IPS DF 6.9 (cell line): ENCODE results near the gene ACBD7.

Experiments
- DNase-seq: peaks from one replicate; pipeline ENCODE4 v3.0.0-alpha.2; 2013; ENCODE audit warnings: low read depth, low spot score
- H3K27ac ChIP-seq: one replicate; pipeline ENCODE4 v1.5.1; 2013; ENCODE audit warnings: low read length, control low read depth
- H3K27me3 ChIP-seq: 2 replicates; pipeline ENCODE4 v1.6.1; 2013; ENCODE audit warnings: mild to moderate bottlenecking, low read length; ENCODE audit not compliant: control insufficient read depth, insufficient read depth
- H3K36me3 ChIP-seq: 2 replicates; pipeline ENCODE4 v1.6.1; 2013; ENCODE audit warnings: low read length; ENCODE audit not compliant: control insufficient read depth, insufficient read depth
- H3K4me1 ChIP-seq: 2 replicates; pipeline ENCODE4 v1.6.1; 2013; ENCODE audit warnings: low read length; ENCODE audit not compliant: control insufficient read depth, insufficient read depth
- H3K4me3 ChIP-seq: 2 replicates; pipeline ENCODE4 v1.5.1; 2013; ENCODE audit warnings: mild to moderate bottlenecking, low read length
- H3K9me3 ChIP-seq: 2 replicates; pipeline ENCODE4 v1.6.1; 2013; ENCODE audit warnings: low read length, inconsistent platforms; ENCODE audit not compliant: control insufficient read depth, insufficient read depth
- WGBS: extraction: QIAGEN DNeasy Blood & Tissue Kit; methylation state at CpG from one replicate; pipeline ENCODE4 v1.1.7; 2013; ENCODE audit warnings: mixed read lengths, missing lambda C conversion rate; ENCODE audit not compliant: insufficient read length, insufficient coverage; 5-methylcytosine and 5-hydroxymethylcytosine counted together

Gene ACBD7

DNA sequence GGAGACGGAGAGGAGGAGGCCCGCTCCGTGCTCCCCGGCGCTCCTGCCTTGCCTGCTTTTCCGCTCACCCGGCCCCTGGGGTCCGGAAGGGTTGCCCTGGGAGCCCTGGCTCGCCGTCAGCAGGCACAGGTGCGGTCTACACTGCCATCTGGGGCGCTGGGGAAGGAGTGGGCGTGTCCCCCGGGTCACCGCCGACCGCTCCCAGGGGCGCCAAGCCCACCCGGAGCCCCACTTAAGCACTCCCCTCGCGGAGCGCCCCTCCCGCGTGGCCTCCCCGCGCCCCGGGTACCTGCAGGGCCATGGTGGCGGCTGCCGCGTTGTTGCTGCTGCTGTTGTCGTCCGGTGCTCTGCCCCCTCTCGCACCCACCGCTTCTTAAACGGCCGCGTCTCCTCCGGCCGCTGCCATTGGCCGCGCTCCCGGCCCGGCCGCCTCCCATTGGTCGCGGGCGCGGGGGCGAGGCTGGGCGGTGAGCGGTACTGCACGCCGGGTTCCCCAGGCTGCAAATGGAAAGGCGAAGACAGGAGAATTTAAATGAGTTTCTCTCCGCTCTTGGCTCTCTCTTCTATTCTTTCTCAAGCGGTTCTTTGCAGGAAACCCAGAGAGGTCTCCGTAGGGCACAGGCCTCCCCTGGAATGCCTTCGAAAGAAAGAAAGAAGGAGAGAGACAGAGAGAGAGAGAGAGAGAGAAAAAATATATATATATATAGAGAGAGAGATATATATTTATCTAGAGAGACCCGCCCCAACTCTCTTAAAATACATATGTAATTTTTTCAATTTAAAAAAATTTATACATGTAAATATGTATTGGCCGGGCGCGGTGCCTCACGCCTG lies at the start of gene ACBD7:
TSS of gene ACBD7 (minus strand) at position 349 of the 834 bp plus-strand sequence. CDS start at position 301, 48 bp downstream.
- no peak within 1 kb of the TSS for H3K27ac ChIP-seq
- H3K27me3 ChIP-seq = no peaks in the 10 kb centered on the region
- H3K4me3 ChIP-seq = peak within 1 kb of the TSS; percentile 68; the same call in 1 of the 2 replicates
- DNase-seq = no peak
- no peaks in the 10 kb centered on the region for H3K9me3 ChIP-seq
- WGBS = no CpG with 5 or more reads among the region's 63 CpGs
- no peaks in the 10 kb centered on the region for H3K4me1 ChIP-seq
- no peaks in the 10 kb centered on the region for H3K36me3 ChIP-seq

DNA sequence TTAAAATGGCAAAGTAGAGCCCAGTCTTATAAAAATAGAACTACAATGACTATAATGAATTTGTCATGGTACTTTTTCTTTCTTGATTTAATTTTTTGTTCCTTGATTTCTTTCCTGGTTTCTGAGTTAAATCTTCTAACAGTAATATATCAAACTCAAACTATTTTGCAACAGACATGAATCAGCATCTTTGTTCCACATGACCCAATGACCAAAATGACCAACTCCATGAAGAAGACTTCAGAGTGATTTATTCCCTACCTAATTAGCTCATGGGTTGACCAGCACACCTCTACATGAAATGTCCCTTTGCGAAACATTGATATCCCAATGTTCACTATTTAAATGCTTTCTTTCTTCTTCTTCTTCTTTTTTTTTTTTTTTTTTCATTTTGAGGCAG lies 49.1 kb upstream of the ACBD7 start:
- no peak for DNase-seq
- H3K36me3 ChIP-seq = peaks cover 5% of the 10 kb centered on the region; the same call in 1 of the 2 replicates
- H3K4me1 ChIP-seq = no peaks in the 10 kb centered on the region
- H3K27me3 ChIP-seq = no peaks in the 10 kb centered on the region; the same call in 1 of the 2 replicates
- no CpG with 5 or more reads among the region's 1 CpG for WGBS
- no peak overlapping the region for H3K27ac ChIP-seq
- H3K4me3 ChIP-seq = no peak overlapping the region
- H3K9me3 ChIP-seq = no peaks in the 10 kb centered on the region

DNA sequence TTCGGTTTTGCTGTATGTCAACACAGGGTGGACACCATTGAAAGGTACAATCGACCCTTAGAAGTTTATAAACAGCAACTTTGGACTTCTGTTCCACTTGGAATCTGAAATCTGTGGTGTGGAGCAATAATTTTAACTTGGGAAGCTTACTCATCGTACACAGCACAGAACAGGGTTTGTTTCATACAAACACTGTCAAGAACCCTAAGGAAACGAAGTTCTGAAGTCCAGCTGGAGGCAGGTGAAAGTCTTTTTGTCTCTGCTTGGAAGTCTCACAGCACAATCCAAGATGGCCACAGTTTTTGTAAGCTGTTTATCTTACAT lies 48.4 kb upstream of the ACBD7 start:
- WGBS = no CpG with 5 or more reads among the region's 4 CpGs

DNA sequence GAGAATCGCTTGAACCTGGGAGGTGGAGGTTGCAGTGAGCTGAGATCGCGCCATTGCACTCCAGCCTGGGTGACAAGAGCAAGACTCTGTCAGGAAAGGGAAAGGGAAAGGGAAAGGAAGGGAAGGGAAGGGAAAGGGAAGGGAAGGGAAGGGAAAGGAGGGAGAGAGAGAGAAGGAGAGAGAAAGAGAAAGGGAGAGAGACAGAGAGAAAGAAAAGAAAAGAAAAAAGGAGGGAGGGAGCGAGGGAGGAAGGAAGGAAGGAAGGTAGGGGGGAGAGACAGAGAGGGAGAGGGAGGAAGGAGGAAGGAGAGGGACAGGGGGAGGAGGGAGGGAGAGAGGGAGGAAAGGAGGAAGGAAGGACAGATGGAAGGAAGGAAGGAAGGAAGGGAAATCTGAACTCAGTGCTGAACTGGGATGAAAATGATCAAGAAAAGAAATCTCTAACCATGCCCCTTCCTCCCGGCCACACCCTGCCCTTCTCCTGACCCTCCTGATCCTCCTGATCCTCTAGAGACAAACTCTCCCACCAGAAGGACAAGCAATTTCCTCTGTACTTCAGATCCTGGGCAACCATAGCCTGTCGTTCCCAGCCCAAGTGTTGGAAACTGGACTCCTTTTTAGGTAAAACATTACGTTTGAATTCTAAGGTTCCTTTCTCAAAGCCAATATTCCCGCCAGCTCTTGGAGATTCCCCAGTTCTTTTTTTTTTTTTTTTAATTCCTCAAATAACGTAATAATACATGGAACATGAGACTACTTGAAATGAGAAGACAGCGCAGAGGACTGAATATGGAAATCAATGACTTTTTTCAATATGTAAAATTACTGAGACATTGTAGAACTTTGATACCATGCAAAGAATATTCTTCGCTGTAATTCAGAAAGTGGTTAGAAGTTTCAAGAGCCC lies 47.8 kb upstream of the ACBD7 start:
- Histone ChIP-seq H3K27ac (no peak overlapping the region), H3K36me3 (peaks cover 5% of the 10 kb centered on the region; the same call in 1 of the 2 replicates)
- DNase-seq = no peak

More for the DNA sequence above, 48.4 kb upstream of the ACBD7 start:
- Histone ChIP-seq H3K36me3 (peaks cover 5% of the 10 kb centered on the region; the same call in 1 of the 2 replicates), H3K27me3 (no peaks in the 10 kb centered on the region; the same call in 1 of the 2 replicates), H3K4me1 (no peaks in the 10 kb centered on the region), H3K27ac (no peak overlapping the region), H3K9me3 (no peaks in the 10 kb centered on the region), H3K4me3 (no peak overlapping the region)
- no peak for DNase-seq

DNA sequence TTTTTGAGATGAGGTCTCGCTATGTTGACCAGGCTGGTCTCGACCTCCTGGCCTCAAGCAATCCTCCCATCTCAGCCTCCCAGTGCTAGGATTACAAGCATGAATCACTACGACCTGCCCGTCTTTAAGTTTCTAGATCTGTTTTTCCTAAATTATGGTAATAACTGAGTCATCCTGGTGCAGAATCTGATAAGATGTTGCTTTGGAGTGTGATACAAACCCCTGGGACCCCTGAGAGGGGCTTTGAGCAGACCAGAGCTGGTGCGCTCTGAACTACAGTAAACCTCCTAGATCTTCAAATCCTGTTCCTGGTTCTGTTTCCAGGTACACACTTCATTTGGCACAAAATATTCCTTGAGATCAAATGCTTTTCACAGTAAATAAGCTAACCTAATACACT lies 42.8 kb upstream of the ACBD7 start:
- no CpG with 5 or more reads among the region's 5 CpGs for WGBS
- H3K4me1 ChIP-seq = no peaks in the 10 kb centered on the region
- H3K4me3 ChIP-seq = no peak overlapping the region
- no peak overlapping the region for H3K27ac ChIP-seq
- peaks cover 5% of the 10 kb centered on the region; the same call in 1 of the 2 replicates for H3K36me3 ChIP-seq
- H3K9me3 ChIP-seq = no peaks in the 10 kb centered on the region
- H3K27me3 ChIP-seq = no peaks in the 10 kb centered on the region; the same call in 1 of the 2 replicates
- DNase-seq = no peak

More for the DNA sequence above, 47.8 kb upstream of the ACBD7 start:
- H3K4me1 ChIP-seq = no peaks in the 10 kb centered on the region
- WGBS = no CpG with 5 or more reads among the region's 11 CpGs
- H3K27me3 ChIP-seq = no peaks in the 10 kb centered on the region; the same call in 1 of the 2 replicates
- H3K9me3 ChIP-seq = no peaks in the 10 kb centered on the region
- H3K4me3 ChIP-seq = no peak overlapping the region

DNA sequence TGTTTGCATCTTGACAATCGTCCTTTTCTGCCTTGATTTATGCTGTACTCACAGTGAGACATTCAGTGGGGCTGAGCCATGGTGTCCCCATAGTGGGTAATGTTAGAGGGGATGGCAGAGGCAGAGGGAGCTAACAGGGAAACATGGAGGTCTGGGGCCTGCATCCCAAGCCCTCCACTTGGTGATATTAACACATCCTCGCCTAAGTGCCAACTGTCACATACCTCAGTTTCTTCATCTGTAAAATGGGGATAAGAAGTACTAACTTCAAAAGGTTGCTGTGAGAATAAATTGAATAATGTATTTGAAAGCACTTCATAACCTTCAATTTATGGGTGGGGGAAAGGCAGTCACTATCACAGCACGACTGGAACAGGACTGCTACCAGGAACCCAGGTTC lies 36.3 kb upstream of the ACBD7 start:
- DNase-seq = no peak
- WGBS = no CpG with 5 or more reads among the region's 3 CpGs
- no peak overlapping the region for H3K27ac ChIP-seq
- no peaks in the 10 kb centered on the region for H3K4me1 ChIP-seq
- no peaks in the 10 kb centered on the region for H3K36me3 ChIP-seq
- H3K9me3 ChIP-seq = no peaks in the 10 kb centered on the region
- H3K4me3 ChIP-seq = no peak overlapping the region
- no peaks in the 10 kb centered on the region for H3K27me3 ChIP-seq

DNA sequence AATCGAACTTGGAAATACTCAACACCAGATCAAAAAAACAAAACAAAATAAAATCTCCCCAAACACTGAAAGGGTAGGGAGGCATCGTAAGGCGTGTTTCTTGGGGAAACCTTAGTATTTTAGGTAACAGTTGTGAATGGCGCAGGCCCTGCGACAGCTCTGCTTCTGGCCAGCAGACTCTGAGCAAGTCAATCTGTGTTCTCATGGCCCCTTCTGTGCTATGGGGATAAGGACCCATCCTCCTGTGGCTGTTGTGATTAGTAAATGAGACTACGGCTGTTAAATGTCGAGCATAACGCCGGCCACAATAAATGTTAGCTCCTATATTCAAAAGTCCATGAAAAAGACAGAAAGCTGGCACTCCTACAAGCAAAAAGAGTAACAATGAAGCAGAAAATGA lies 35.6 kb upstream of the ACBD7 start:
- Histone ChIP-seq H3K4me1 (no peaks in the 10 kb centered on the region), H3K4me3 (no peak overlapping the region), H3K36me3 (no peaks in the 10 kb centered on the region), H3K27me3 (no peaks in the 10 kb centered on the region), H3K27ac (no peak overlapping the region), H3K9me3 (no peaks in the 10 kb centered on the region)
- no CpG with 5 or more reads among the region's 9 CpGs for WGBS
- no peak for DNase-seq

DNA sequence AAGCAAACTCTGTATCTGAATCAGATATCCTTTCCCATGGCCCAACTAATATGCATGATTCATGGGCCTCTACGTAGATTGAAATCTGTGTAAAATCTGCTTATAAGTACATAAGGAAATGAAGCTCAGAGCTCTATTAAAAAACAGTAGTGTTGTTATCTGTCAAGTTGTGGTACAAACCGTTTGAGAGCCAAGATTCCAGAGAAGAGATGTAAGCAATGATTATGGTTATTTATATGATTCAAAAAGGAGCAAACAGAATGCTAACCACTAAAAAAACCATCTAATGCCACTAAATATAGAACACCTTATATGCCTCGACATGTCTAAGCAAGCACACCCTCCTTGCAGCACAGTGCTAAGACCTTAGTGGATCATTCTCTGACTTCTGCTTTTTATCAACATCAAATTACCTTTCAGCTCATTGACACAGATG lies 35.2 kb upstream of the ACBD7 start:
- H3K36me3 ChIP-seq = no peaks in the 10 kb centered on the region
- no peak overlapping the region for H3K4me3 ChIP-seq
- no peak for DNase-seq
- H3K9me3 ChIP-seq = no peaks in the 10 kb centered on the region
- no peaks in the 10 kb centered on the region for H3K27me3 ChIP-seq
- H3K27ac ChIP-seq = no peak overlapping the region
- no peaks in the 10 kb centered on the region for H3K4me1 ChIP-seq
- WGBS = no CpG with 5 or more reads among the region's 3 CpGs

DNA sequence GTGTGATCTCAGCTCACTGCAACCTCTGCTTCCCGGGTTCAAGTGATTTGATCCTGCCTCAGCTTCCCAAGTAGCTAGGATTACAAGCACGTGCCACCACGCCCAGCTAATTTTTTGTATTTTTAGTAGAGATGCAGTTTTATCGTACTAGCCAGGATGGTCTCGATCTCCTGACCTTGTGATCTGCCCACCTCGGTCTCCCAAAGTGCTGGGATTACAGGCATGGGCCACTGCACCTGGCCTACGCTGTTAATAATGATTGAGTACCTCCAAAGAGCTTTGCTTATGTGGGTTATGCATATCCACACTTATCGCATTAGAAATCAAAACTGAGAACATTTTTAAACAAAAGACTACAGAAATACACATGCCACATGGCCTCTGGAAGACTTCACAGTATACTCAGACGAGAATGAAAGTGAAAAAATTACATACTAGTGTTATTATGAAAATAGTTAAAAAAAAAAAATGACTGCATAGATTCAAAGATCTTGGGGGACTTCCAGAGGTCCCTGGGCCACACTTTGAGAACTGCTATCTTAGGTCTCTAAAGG lies 34.0 kb upstream of the ACBD7 start:
- whole genome bisulfite sequencing = no CpG with 5 or more reads among the region's 9 CpGs
- Histone ChIP-seq H3K36me3 (no peaks in the 10 kb centered on the region), H3K27ac (no peak overlapping the region), H3K4me1 (no peaks in the 10 kb centered on the region), H3K4me3 (no peak overlapping the region), H3K9me3 (no peaks in the 10 kb centered on the region), H3K27me3 (no peaks in the 10 kb centered on the region)
- DNase-seq = no peak

DNA sequence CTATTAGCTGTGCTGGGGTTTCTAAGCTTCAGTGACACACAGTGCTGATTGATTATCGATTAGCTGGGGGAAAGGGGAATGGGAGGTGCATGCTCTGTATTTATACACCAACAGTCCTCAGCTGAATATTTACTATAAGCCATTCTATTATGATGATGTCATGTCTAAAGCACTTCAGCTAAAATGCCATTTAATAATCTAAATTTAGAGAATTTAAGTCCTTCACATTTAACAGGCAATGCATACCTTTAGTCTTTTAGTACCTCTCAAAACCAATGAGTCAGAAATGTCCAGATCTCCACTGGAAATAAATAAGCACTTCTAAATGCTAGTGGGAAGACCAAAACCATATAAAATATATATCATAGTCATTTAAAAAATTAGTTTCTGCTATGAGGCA lies 33.1 kb upstream of the ACBD7 start:
- H3K9me3 ChIP-seq = no peaks in the 10 kb centered on the region
- H3K4me3 ChIP-seq = no peak overlapping the region
- H3K4me1 ChIP-seq = no peaks in the 10 kb centered on the region
- no peaks in the 10 kb centered on the region for H3K36me3 ChIP-seq
- no peak overlapping the region for H3K27ac ChIP-seq
- DNase-seq = no peak
- no CpG with 5 or more reads among the region's 1 CpG for WGBS
- H3K27me3 ChIP-seq = no peaks in the 10 kb centered on the region
